Skin epidermis (tissue), 12 donors: Measurements from ENCODE around the gene NES.
A peak's percentile ranks its signal among the peaks of the same experiment; 100 is the strongest.
"Not testable (repeated sequence)": the region's sequence is repeated elsewhere in the genome, so short reads cannot be mapped to it uniquely, and the experiment has no call there.

Experiments used
- H3K27ac ChIP-seq, 21 experiments: fragments of 200-600 bp; sonication (generic) in 11 of 21; one replicate each; pipeline ENCODE4 v1.5.0; 2020; ENCODE audit warnings: mild to moderate bottlenecking in 3 of 21, inconsistent platforms in 2 of 21, moderate library complexity in 2 of 21
- H3K4me3 ChIP-seq, 7 experiments: fragments of 200-600 bp; sonication (generic) in 2 of 7; one replicate each; pipeline ENCODE4 v1.5.0; 2020; ENCODE audit warnings: inconsistent platforms in 2 of 7, mild to moderate bottlenecking in 2 of 7, moderate library complexity in 1 of 7

The NES gene

DNA sequence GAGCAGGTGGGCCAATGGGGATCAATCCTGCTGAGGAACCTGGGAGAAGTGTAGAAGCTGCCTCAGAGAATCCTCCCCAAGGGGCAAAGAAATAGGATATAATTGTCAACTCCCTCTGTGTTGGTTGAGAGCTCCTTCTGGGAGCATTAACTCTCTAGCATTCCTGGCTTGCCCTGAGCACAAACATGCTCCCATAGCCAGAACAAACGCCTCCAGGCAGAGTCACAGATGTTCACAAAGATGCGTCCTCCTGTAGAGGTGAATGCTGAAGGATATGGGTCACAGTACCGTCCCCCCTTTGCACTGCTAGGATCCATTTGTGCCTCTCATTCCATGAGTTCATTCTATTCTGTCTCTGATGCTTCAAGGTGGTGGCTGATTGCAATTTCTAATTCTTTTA, 44.9 kb downstream of the NES start:
- H3K4me3 ChIP-seq = no peak overlapping the region
- no peak overlapping the region for H3K27ac ChIP-seq

DNA sequence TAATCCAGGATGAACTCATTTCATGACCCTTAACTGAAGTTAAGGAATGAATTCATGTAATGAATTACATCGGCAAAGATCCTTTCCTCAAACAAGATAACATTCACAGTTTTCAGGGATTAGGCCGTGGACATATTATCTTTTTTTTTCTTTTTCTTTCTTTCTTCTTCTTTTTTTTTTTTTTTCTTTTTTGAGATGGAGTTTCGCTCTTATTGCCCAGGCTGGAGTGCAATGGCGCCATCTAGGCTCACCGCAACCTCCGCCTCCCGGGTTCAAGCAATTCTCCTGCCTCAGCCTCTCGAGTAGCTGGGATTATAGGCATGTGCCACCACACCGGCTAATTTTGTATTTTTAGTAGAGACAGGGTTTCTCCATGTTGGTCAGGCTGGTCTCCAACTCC, 46.1 kb downstream of the NES start:
- not testable (repeated sequence) for H3K27ac ChIP-seq, H3K4me3 ChIP-seq

DNA sequence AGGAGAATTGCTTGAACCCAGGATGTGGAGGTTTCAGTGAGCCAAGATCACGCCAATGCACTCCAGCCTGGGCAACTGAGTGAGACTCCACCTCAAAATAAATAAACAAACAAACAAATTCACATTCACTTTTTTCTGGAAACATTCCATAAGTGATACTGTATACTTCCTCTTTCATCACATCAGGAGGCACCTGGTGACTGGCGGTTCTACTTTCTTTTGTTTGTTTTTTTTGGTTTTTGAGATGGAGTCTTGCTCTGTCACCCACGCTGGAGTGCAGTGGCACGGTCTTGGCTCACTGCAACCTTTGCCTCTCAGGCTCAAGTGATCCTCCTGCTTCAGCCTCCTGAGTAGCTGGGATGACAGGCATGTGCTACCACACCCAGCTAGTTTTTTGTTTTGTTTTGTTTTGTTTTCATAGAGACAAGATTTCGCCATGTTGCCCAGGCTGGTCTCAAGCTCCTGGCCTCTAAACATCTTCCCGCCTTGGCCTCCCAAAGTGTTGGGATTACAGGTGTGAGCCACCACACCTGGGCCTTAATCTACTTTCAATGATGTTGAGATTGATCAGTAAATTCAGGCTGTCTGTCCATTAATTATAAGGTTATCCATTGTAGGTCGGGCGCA, 47.3 kb downstream of the NES start:
- Histone ChIP-seq H3K27ac (no peak overlapping the region), H3K4me3 (no peak overlapping the region)

DNA sequence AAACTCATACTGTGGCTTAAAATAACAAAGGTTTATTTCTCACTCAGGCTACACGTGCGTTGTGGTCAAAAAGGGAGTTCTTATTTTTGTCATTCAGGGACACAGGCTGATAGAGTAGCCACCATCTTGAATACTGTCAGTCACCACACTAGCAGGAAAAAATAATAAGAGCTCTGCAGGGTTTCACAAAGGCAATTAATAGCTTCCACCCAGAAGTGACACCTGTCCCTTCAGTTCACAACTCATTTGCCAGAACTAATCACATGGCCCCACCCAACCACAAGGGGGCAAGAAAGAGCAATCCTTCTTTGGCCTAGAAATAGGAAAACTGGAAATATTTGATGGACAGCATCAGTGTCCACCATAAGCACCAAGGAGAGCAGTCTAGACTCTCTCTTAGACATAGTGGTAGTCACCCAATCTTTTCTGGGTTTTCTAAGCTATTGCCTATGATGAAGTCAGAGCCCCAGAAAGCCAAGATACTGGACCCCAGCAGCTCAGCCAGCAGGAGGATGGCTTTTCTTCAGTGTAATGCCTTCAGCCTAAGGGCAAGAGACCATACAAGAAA, 49.8 kb downstream of the NES start:
- Histone ChIP-seq H3K4me3 (no peak overlapping the region), H3K27ac (no peak overlapping the region)

DNA sequence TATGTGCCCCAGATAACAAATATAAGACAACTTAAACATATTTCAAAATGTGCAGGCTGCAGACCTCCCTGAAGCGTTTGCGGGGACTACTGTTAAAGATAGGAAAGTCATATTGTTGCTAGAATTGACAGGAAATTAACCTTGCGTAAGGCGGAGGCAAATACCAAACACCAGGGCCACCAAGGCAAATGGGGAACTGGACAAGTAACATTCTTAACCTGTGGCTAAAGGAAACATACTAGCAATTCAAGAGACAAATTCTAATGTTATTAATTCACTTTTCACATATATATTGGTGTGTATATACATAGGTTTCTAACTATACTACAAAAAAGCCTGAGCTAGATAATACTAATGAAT, 51.1 kb downstream of the NES start:
- Histone ChIP-seq H3K4me3 (no peak overlapping the region), H3K27ac (no peak overlapping the region)

DNA sequence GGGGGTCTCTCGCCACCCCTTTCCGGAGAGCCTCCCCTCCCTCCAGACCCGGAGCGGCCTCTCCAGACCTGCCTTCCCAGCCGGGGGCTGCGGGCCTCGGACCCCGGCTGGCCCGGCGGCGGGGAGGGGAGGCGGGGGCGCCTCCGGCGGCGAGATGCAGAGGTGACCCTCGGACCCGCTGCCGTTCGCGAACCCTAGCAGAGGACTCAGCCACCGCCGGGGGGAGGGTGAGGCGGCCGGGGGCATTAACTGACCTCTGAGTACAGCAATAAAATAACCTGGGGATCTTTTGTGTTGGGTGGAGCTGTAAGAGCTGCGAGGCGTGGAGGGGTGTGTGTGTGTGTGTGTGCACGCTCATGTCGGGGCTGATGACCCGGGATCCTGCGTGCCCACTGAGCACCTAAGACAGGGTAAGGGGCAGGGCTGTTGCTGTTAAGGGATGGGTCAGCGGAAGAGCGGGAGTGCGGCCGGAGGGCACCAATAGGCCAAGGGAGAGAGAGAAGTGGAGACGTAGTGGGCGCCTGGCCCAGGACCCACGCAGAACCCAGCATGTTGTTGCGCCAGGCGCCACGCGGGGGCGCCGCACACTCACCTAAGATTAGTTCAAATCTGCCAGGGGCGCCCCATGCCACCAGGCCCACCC, 51.6 kb downstream of the NES start:
- Histone ChIP-seq H3K4me3 (peak overlapping the region in 1 of 7 experiments; percentile 25), H3K27ac (no peak overlapping the region)

DNA sequence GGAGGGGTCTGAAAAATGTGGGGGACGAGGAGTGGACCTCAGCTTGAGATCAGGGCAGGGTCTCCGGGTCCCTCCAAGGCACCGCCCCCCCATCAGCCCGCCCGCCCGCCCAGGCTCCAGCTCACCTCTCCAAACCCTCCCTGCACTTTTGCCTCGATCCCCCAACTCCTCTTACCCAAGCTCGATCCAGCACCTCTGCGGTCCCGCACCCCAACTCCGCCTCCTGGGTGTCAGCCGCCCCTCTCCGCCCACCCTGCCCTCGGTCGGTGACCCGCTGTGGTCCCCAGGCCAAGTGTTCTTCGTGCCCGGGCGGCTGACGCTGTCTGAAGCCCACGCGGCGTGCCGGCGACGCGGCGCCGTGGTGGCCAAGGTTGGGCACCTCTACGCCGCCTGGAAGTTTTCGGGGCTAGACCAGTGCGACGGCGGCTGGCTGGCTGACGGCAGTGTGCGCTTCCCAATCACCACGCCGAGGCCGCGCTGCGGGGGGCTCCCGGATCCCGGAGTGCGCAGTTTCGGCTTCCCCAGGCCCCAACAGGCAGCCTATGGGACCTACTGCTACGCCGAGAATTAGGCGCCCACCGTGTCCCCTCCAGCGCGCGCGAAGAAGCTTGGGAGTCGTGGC, 52.3 kb downstream of the NES start:
- no peak overlapping the region for H3K27ac ChIP-seq
- H3K4me3 ChIP-seq = peak overlapping the region in 6 of 7 experiments; percentile 6 to 26 (median 16)

DNA sequence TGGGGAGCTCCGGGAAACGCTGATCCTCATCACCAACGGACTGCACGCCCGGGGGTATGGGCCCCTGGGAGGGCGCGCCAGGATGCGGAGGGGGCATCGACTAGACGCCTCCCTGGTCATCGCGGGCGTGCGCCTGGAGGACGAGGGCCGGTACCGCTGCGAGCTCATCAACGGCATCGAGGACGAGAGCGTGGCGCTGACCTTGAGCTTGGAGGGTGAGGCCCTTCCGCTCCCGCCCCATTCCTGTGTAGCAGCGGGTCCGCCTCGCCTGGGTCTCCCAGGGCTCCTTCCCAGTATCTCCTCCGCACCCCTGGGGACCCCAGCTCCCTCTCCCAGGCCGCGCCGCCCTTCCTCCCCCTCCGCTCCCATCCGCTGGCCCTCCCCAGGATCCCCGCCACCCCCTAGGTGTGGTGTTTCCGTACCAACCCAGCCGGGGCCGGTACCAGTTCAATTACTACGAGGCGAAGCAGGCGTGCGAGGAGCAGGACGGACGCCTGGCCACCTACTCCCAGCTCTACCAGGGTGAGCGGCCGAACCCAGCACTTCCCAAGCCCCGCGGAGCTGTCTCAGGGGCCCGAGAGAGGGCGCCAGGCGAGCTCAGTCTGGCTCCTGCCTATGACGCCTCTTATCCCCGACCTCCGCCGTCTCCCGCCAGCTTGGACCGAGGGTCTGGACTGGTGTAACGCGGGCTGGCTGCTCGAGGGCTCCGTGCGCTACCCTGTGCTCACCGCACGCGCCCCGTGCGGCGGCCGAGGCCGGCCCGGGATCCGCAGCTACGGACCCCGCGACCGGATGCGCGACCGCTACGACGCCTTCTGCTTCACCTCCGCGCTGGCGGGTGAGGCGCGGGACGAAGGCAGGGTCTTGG, 53.0 kb downstream of the NES start:
- Histone ChIP-seq H3K27ac (no peak overlapping the region), H3K4me3 (peak overlapping the region in 6 of 7 experiments; percentile 6 to 26 (median 16))

DNA sequence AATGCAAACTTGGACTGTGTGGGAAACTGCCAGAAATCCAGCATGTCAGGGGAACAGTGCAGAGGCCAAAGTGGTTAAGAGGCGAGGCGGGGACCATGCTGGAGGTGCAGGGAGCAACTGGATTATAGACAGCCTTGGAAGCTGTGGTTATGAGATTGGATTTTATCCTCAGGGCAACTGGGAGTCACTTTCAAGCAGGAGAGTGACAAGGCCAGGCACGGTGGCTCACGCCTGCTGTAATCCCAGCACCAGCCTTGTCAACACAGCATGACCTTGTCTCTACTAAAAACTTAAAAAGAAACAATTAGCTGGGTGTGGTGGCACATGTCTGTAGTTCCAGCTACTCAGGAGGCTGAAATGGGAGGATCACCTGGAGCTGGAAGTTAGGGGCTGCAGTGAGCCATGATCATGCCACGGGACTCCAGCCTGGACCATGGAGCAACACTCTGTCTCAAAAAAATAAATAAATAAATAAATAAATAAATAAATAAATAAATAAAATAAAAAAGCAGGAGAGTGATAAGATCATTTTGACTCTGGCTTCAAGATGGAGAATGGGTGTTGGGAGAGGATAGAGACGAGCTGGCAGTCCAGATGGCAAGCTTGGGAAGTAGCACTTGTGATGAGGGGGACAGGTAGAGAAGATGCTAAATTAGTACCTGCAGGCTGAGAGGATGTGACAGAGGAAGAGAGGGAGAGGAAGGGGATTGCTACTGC, 54.5 kb downstream of the NES start:
- Histone ChIP-seq H3K27ac (no peak overlapping the region), H3K4me3 (no peak overlapping the region)

DNA sequence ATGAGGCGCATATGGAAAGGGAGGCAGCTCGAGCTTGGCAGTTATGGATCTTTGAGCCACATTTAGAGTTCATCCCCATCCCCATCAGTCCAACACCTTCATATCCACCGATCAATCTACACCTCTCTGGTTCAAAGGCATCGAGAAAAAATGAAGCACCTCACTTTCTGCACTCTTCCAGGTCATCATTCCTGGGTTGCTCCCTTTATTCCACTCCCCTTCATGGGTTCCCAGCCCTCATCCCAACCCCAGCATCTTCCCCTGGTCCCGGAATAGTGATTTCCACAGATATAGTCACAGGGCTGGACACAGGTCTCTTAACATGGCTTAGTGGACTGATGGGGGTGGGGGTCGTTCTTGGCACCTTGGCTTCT, 57.6 kb downstream of the NES start:
- Histone ChIP-seq H3K27ac (no peak overlapping the region), H3K4me3 (no peak overlapping the region)

DNA sequence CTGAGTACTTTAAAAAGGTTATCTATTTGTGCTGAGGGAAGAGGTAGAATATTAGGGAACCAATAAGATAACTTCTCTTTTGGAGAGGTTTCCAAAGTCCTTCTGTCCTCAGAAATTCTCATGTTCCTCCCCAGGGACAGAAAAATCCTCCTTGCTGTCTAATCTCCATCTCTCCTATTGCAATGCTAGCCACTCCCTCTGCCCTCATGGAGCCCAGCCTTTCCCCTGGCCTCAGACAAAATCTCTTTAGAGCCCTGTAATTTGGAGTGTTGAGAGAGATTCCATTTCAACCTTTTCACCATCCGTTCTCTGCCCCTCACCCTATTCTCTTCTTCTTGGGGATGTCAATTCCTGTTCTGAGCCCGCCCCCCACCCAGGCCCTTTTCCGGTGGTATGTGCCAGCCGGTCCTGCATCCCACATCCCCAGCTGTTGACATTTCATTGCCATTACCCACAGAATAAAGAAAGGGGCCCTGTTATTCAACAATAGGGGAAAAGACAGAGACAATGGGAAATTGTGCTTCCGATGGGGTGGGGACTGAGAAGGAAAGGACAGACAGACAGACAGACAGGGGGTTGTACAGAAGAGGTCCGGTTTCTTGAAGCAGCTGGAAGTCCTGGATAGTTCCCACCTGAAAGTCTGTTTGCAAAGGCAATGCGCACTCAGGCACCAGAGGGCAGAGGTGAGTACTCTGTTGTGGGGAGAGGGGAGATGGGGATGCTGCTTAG, 58.2 kb downstream of the NES start, which contains the start of gene HAPLN2:
TSS of gene HAPLN2 (plus strand) at position 563 of the 729 bp plus-strand sequence. CDS start 4,076 bp downstream, outside the sequence.
- H3K4me3 ChIP-seq = no peak within 1 kb of the TSS
- no peak within 1 kb of the TSS for H3K27ac ChIP-seq
